Measurements from ENCODE around the gene ATP11A.
"Not testable (repeated sequence)": the region's sequence is repeated elsewhere in the genome, so short reads cannot be mapped to it uniquely, and the experiment has no call there.

ATP11A gene

GRCh38 chr13:112669881-112670499 is 19.8 kb upstream of the ATP11A start:
- DNase-seq (ENCODE audit: low read depth in 2 of 3, low spot score in 2 of 3) = no peak

- DNase-seq (ENCODE audit: low read depth in 2 of 3, low spot score in 2 of 3) = no peak
Observed at GRCh38 chr13:112670864-112671263, 19.0 kb upstream of the ATP11A start.

GRCh38 chr13:112671359-112671758 is 18.5 kb upstream of the ATP11A start:
- no peak for DNase-seq (ENCODE audit: low read depth in 2 of 3, low spot score in 2 of 3)

- DNase-seq (ENCODE audit: low read depth in 2 of 3, low spot score in 2 of 3) = no peak
Observed at GRCh38 chr13:112672651-112673284, 17.1 kb upstream of the ATP11A start.

- DNase-seq (ENCODE audit: low read depth in 2 of 3, low spot score in 2 of 3) = no peak
Observed at GRCh38 chr13:112674412-112675365, 15.1 kb upstream of the ATP11A start.

GRCh38 chr13:112675366-112675756 is 14.5 kb upstream of the ATP11A start:
- DNase-seq (ENCODE audit: low read depth in 2 of 3, low spot score in 2 of 3) = no peak

- DNase-seq (ENCODE audit: low read depth in 2 of 3, low spot score in 2 of 3) = not testable (repeated sequence)
Observed at GRCh38 chr13:112677421-112677962, 12.3 kb upstream of the ATP11A start.

- no peak for DNase-seq (ENCODE audit: low read depth in 2 of 3, low spot score in 2 of 3)
Observed at GRCh38 chr13:112679381-112679780, 10.5 kb upstream of the ATP11A start.

- no peak for DNase-seq (ENCODE audit: low read depth in 2 of 3, low spot score in 2 of 3)
Observed at GRCh38 chr13:112679932-112680677, 9.7 kb upstream of the ATP11A start.

- DNase-seq (ENCODE audit: low read depth in 2 of 3, low spot score in 2 of 3) = no peak
Observed at GRCh38 chr13:112680741-112681360, 9.0 kb upstream of the ATP11A start.

GRCh38 chr13:112683581-112683980 is 6.3 kb upstream of the ATP11A start:
- DNase-seq (ENCODE audit: low read depth in 2 of 3, low spot score in 2 of 3) = no peak

- DNase-seq (ENCODE audit: low read depth in 2 of 3, low spot score in 2 of 3) = no peak
Observed at GRCh38 chr13:112684071-112684845, 5.6 kb upstream of the ATP11A start.

- not testable (repeated sequence) for DNase-seq (ENCODE audit: low read depth in 2 of 3, low spot score in 2 of 3)
Observed at GRCh38 chr13:112685189-112685805, 4.5 kb upstream of the ATP11A start.

- no peak for DNase-seq (ENCODE audit: low read depth in 2 of 3, low spot score in 2 of 3)
Observed at GRCh38 chr13:112685896-112686295, 3.9 kb upstream of the ATP11A start.

GRCh38 chr13:112686364-112686763 is 3.5 kb upstream of the ATP11A start:
- no peak for DNase-seq (ENCODE audit: low read depth in 2 of 3, low spot score in 2 of 3)

GRCh38 chr13:112686987-112687386 is 2.9 kb upstream of the ATP11A start:
- no peak for DNase-seq (ENCODE audit: low read depth in 2 of 3, low spot score in 2 of 3)

- no peak for DNase-seq (ENCODE audit: low read depth in 2 of 3, low spot score in 2 of 3)
Observed at GRCh38 chr13:112687836-112688559, 1.8 kb upstream of the ATP11A start.

GRCh38 chr13:112688560-112689302 is 1.1 kb upstream of the ATP11A start:
- DNase-seq (ENCODE audit: low read depth in 2 of 3, low spot score in 2 of 3) = peak; percentile 26 to 29 (median 28)

Measured in activated CD8-positive, alpha-beta memory T cell treated with anti-CD3 and anti-CD28 coated beads for 48 hours (primary cell).